Activated CD4-positive, alpha-beta T cell treated with anti-CD3 and anti-CD28 coated beads, Interleukin-2, amount 50 U/mL, for 16 hours (primary cell): ENCODE measurements around the gene SMIM36.
"Not testable (repeated sequence)": the region's sequence is repeated elsewhere in the genome, so short reads cannot be mapped to it uniquely, and the experiment has no call there.

Source experiments
- DNase-seq: peaks from one replicate; pipeline ENCODE4 v3.0.0-alpha.2; 2020

The SMIM36 gene

DNA sequence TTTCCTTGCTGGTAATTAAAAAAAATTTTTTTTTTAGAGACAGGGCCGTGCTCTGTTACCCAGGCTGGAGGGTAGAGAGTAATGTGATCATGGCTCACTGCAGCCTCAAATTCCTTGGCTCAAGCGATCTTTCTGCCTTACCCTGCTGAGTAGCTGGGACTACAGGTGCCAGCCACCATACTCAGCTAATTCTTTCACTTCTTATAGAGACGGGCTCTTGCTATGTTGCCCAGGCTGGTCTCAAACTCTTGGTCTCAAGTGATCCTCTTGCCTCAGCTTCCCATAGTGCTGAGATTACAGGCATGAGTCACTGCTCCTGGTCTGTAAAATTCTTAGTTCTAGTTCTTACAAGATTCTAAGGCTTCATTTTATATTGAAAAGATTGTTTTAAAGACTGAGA, 11.1 kb downstream of the SMIM36 start:
- DNase-seq, result no peak

GRCh38 chr17:55496094-55496881, 15.0 kb downstream of the SMIM36 start:
- DNase-seq, result no peak

DNA sequence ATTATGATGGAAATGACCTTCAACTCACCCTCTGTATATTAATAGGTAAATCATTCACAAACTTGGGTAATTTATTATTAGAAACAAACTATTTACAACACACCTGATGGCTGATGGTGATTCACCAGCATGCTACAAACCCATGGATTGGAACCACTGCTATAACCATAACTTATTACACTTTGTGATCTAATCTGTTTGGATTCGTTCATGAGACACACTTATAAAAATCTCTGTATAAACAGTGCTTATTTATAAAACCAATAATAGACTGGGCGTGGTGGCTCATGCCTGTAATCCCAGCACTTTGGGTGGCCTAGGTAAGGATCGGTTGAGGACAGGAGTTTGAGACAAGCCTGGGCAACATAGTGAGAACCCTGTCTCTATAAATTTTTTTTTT, 16.0 kb downstream of the SMIM36 start:
- DNase-seq, result no peak

GRCh38 chr17:55492781-55493341, 18.4 kb downstream of the SMIM36 start:
- no peak for DNase-seq

GRCh38 chr17:55490376-55490775, 20.9 kb downstream of the SMIM36 start:
- DNase-seq, result no peak

DNA sequence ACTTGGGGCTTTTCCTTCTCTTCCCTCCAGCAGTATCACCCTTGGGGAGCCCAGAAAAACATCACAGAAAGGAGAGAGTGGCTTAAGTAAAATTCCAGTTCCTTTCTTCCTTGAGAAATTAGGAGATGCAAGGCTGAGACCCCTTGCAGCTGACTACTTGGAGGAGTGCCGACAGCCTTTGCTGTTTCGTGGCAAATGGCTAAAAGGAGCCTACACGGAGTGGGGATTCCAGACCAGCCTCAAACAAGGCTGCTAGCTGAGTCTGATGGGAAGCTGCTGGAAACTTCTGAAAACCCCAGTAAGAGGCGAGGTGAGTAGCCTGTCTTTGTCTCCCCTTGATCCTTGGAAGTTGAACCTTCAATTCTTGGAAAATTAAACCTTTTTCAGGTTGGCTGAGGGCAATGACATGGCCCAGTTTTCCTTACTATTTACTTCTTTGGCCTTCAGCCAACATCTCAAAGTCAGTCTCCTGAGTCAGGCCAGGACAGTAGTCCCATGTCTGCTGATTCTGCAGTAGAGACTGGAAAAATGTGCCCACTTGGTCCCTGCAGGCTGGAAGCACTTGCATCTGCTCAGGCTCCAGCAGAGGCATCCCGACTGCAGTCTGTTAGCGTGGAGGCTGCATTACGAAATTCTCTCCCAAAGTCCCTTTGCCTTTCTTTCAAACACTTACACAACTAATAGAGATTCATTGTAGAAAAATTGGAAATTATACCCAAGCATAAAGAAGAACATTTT, 23.4 kb downstream of the SMIM36 start:
- DNase-seq, result no peak

DNA sequence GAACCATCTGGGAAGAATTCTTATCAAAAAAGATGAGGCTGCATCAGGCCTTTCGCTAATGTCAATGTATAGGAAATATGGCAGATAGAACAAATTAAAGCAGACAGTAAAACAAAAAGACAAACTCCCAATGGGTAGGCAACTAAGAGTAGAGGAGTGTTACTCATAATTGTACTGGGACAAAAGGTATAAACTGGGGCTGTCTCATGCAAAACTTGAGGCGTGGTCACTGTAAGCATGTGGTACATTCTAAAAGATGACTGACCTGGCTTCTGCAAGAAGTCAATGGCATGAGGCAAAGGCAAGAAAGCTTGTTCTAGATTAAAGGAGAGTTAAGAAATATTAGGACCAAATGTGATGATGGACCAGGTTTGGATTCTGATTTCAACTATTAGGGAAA, 26.7 kb downstream of the SMIM36 start:
- no peak for DNase-seq

DNA sequence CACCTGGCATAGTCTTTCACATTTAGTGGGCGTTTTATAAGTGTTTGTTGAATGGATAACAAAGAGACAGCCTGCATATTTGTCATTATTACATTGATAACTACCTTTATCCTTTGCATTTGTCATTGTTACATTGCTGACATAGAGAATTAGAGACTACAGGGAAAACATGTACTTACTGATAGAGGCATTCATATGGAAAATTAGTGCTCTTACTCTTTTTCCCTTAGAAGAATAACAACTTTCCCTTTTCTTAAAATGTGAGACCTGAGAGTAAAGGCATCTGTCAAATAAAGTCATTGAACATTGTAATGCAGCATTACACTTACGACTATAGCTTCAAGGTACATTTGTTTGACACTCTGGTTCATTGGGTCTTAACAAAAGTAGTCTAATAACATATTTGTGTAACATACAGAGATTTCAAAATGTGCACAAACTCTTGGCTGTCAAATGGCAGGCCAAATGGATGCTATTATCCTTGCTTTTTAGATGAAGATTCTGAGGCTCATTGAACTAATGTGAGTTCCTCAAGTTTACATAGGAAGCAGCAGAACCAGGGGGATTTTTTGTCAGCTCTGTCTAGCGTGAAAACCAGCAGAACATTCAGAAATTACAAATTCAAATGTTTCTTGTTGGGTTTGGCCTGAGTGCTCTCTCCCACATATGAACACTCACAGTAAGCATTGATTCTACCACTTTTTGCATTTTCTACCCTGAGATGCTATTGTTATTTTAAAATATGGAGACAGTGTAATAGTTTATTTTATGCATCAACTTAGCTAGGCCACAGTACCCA, 28.5 kb downstream of the SMIM36 start:
- no peak for DNase-seq

DNA sequence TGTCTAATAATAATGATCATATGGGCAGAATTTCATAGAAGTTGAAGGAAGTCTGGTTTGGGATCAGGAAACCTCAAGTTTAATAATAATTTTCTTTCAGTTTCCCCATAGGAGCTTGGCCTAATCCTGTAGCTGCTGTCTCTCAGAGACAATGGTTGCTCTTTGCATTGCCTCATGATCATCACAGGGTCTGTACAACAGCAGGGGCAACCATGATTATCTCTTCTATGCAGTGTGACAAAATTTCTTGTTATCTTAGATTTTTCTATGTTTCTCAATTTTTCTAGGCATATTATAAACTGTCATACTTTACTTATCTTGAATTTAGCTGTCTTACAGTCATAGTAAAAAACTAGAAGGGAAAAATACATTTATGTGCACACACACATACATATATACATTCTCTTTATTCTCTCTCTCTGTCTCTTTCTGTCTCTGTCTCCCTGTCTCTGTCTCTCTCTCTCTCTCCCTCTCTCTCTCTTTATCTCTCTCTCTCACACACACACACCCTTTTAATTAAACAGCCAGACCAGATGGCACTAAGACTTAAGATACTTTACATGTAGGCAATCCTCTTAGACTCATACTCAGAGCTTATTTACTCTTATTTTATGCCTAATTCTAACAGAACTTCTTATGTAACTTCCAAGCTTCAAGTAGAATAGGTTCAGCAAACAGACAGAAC, 30.5 kb downstream of the SMIM36 start:
- DNase-seq, result no peak

GRCh38 chr17:55479903-55480302, 31.3 kb downstream of the SMIM36 start:
- no peak for DNase-seq

- DNase-seq, result no peak
Measured at GRCh38 chr17:55478971-55479370, 32.3 kb downstream of the SMIM36 start.

GRCh38 chr17:55466671-55467070, 44.6 kb downstream of the SMIM36 start:
- no peak for DNase-seq

- DNase-seq, result not testable (repeated sequence)
Measured at GRCh38 chr17:55465771-55466170, 45.5 kb downstream of the SMIM36 start.

DNA sequence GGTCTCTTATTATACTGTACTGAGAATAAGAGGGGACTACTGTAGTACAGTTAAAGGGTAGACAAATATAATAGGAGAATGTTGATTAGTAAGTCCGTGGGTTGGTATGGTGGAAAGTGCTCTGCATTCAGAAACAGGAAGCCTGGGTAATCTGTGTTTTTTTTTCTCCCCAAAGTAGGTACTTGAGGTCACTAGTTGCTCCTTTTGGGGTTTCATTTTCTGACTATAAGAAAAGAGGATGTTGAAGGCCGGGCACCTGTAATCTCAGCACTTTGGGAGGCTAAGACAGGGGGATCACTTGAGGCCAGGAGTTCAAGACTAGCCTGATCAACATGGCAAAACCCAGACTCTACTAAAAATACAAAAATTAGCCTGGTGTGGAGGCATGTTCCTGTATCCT, 47.7 kb downstream of the SMIM36 start:
- peak; percentile 24 for DNase-seq

DNA sequence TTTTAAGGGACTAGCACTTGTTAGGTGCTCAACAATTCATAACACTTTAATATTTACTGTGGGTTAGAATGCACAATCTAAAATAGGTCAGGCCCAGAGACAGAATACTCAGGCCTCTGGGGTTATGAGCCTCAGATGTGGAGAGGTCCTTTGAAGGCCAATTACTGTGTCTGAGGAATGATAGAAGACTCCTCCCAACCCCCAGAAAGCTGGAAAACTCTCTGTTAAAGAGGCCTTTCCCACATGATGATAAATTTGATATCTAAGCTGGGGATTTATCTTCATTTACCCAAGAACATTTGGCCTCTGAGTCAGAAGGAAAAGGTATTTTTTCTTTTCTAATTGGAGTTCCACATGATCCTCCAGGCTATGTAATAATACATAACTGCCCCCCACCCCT, 48.5 kb downstream of the SMIM36 start:
- no peak for DNase-seq

- no peak for DNase-seq
Measured at GRCh38 chr17:55462234-55462633, 49.0 kb downstream of the SMIM36 start.

DNA sequence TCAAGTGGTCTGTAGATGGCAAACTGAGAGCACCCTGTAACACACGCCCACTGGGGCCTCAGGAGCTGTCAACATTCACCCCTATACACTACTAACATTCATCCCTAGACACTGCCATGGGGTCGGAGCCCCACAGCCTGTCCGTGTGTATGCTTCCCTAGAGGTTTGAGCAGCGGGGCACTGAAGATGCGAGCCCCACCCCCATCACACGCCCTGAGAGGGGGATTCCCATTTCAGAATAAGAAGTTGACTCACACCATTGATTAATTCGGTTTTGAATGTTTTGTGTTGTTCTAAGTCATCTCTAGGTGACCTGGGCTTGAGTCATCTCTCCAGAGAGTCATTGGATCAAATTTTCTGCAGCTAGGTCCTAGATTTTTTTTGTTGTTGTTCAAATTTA, 52.3 kb downstream of the SMIM36 start:
- peak; percentile 80 for DNase-seq

- no peak for DNase-seq
Measured at GRCh38 chr17:55458287-55458900, 52.9 kb downstream of the SMIM36 start.

DNA sequence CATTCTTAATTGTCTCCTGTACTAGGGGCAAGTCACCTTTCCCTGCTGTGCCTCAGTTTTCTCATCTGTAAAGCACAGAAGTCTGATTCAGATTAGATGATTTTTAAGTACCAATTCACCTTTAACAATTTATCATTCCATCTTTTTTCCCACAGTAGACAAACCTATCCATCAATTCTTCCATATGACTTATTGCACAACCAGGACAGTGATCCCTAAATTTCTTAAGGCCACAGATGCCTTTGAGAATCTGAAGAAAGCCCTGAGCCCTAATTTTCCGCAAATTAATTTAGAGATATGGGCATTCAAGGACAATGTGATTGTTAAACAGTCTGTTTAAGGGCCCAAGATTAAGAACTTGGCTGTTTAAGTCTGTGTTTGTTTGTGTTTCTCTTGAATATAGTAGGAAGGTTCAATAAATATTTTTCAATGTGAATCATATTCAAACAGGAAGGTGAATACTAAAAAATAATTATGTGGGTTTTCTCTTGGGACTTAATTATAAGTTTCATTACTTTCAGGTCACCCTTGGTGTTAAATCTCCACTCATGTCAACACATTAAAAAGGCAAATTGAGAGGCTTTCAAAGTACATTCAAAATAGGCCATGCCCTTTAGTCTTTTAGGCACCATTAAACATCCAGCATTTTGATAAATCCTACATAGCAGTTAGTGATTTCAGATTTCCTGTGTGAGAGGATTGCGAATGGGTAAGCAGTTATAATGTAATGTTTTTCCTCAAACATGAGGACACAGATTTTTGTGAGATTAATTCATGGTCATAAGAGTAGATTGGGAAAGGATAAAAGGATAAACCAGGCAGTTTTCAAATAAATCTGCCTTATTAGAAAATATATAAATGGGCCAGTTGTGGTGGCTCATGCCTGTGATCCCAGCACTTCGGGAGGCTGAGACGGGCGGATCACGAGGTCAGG, 54.7 kb downstream of the SMIM36 start:
- DNase-seq, result no peak

- DNase-seq, result no peak
Measured at GRCh38 chr17:55454906-55455474, 56.3 kb downstream of the SMIM36 start.
